IPS-18c (cell line): Measurements from ENCODE around the gene PTPRT.
"Not testable (repeated sequence)": the region's sequence is repeated elsewhere in the genome, so short reads cannot be mapped to it uniquely, and the experiment has no call there.

Experiments
- H3K4me3 ChIP-seq: 2 replicates; pipeline ENCODE4 v1.7.0; 2013; ENCODE audit warnings: low read depth, mild to moderate bottlenecking, low read length, moderate library complexity; ENCODE audit not compliant: insufficient read depth
- H3K9me3 ChIP-seq: one replicate; pipeline ENCODE4 v1.6.1; 2013; ENCODE audit warnings: mild to moderate bottlenecking, low read length, moderate library complexity; ENCODE audit not compliant: control insufficient read depth, insufficient read depth

The PTPRT gene

DNA sequence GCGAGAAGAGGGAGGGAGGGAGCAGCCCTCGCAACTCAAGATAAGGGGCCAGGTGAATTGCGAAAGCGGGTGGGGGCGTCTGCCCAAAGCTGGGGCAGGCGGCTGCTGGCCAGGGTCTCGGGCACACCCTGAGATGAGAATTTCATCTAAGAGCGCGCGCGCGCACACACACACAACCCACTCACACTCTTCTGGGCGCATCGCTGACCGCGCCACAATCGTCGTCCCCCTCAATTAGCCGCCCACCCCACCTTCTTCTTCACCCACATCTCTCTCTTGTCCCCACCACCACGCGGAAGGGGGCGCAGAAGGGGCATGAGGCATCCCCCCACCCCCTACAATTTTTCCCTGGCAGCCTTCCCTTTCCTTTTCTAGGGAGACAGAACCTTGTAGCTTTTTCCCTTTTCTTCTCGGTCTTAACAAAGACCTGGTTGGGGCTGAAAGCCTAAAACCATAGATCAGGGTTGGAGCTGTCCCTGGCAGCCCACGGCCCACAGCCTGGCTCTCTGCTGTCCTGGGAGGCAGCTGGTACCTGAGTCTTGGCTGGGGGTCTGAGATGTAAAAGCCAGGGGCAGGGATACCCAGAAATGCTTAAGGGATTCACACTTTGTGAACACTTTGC is 737 bp upstream of the PTPRT start:
- Histone ChIP-seq H3K9me3 (no peaks in the 10 kb centered on the region), H3K4me3 (peak overlapping the region; percentile 68)

DNA sequence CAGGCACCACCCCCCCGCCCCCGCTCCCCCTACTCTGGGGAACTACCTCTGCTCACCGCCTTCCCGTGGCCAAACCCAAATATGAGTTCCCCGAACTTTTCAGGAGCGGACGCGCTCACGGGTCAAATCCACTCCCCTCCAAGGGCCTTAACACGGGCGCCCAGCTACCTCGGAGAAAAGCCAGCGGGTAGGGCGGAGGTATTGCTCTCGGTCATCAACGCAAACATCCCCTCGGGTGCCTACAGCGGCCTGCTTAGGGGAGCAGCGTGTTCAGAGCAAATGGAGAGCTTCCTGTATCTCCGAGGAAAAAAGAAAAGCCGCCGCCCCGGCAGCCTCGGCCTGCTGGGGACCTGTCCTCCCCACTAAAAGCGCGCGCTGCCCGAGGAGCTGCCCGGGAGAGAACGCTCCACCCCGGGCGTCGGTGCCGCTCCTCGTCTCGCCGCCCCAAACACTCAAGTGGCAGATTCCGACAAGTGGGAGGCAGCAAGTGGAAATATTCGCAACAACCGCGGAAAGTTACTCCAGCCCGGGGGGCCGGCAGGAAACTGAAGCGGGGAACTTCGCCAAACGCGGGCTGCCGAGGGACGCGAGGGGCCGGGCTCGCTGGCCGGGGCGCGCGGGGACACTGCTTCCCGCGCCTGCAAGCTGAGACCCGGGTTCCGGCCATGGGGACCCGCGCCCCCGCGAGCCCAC is 699 bp downstream of the PTPRT start:
- no peaks in the 10 kb centered on the region for H3K9me3 ChIP-seq
- H3K4me3 ChIP-seq = peak overlapping the region; percentile 62

DNA sequence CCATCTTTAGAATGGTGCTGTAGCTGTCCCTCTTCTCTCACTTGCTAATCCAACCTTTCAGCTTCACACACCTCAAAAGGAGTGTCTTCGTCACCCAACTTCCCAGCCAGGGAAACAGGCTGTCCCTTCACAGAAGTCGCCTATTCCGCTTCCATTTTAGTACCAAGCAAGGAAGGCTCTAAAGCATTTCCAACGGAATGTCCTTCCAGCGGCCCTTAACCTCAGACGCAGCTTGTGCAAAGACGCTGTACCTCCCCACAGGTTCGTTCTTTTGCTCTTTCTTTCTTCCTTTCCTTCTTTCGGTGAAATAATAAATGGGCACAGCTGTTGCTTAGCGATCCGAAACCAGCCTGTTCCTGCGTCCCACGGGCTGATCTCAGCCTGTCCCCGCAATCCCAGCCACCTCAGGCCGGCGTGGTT is 1.5 kb downstream of the PTPRT start:
- no peaks in the 10 kb centered on the region for H3K9me3 ChIP-seq
- peak overlapping the region; percentile 62 for H3K4me3 ChIP-seq

DNA sequence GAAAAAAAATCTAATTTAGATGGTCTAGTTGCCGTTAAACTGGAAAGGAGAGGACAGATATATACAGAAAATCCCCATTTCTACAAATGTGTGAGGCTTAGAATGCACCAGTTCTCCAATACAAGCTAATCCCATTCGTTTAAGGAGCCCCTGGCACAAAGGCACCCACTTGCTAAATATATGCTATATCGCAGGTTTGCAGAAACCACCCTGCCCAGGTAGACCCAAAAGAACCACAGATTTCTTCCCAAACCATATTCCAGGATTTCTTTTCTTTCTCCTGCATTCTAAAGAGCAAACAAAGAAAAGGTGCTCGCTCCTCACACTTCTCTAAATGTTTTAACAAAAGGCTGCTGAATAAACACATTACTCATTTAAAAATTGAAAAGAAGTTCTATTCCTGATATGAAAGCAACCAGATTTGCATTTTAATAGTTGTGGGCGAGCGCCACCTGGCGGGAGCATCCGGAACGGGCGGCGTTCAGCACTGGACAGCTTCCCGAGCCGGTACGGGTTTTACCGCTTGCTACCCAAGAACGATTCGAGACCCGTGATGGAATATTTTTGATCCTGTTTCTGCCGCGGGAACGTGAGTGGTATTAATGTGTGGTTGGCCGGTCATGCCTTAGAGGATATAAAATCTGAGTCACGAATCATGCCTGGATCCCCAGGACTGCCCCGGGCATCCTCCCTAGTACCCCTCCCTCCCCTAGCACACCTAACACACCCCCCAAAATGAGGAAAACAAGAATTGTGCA is 2.1 kb downstream of the PTPRT start:
- H3K9me3 ChIP-seq = no peaks in the 10 kb centered on the region
- peak overlapping the region; percentile 62; the same call in 1 of the 2 replicates for H3K4me3 ChIP-seq

DNA sequence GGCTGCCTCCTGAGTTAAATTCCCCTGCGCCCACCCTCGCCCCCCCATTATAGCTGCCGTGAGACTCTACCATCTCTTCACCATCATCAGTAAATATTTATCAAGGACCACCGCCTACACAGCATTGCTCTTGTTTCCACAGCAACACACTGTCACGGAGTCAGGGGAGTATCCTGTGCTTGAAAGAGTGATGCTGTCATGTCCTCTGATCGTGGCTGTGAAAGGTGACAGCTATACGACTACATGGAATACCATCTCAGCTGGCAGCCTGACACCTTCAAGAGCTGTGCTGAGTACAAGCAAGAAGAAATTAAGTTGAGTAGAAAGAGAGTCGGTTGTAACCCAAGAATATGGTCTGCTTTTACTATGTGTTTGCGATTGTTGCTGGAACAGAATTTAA is 3.4 kb downstream of the PTPRT start:
- Histone ChIP-seq H3K9me3 (no peaks in the 10 kb centered on the region), H3K4me3 (no peak overlapping the region)

DNA sequence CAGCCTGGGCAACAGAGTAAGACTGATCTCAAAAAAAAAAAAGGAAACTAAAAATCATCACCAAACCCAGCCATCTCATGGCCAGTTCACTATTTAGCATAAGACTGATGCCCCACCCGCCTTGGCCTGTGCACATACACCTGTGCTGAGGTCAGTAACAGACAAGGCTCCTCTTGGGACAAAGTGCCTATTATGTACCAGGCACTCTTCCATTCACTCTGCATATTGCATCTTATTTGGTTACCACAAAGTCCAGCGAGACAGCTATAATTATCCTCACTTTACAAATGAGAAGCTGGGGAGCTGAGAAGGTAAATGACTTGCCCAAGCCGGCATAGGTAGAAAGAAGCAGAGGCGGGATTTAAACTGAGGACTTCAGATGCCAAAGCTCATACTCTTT is 3.8 kb downstream of the PTPRT start:
- H3K4me3 ChIP-seq = no peak overlapping the region
- H3K9me3 ChIP-seq = no peaks in the 10 kb centered on the region

DNA sequence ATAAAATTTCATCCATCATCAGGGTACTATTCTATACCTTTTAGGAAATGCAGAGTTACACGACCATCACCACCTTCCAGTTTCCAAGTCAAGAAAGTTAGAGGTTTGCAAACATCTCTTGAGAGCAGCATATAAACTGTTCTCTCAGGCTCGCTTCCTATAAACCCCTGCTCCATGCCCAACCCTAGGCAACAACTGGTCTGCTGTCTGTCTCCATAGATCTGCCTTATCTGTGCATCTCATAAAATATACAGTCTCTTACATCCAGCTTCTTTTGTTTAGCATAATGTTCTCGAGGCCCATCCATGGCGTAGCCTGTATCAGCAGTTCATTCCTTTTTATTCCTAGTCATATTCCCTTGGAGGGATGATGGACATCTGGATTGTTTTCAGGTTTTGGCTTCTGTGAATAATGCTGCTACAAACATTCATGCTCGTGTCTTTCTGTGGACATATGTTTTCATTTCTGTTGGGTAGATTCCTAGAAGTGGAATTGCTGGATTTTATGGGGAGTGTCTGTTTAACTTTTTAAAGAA is 6.1 kb downstream of the PTPRT start:
- Histone ChIP-seq H3K9me3 (no peaks in the 10 kb centered on the region), H3K4me3 (no peak overlapping the region)

DNA sequence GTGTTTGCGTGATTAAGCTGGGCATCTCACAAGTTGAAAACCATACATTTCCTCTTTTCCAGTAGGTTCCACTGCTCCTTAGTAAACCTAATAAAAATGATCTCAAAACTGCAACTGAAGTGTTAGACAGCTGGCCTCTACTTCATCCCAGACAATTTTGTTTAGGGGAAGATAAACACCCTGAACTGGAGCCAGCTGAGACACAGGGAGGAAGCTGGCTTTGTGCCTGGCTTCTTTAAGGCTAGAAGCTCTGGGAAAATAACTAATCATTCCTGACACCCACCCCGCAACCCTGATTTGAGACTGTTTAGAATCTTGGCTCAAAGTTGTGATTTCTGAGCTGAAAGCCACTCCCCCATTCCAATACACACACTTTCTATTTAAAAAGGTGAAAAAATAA is 11.6 kb downstream of the PTPRT start:
- Histone ChIP-seq H3K4me3 (no peak overlapping the region), H3K9me3 (peaks cover 5% of the 10 kb centered on the region)

DNA sequence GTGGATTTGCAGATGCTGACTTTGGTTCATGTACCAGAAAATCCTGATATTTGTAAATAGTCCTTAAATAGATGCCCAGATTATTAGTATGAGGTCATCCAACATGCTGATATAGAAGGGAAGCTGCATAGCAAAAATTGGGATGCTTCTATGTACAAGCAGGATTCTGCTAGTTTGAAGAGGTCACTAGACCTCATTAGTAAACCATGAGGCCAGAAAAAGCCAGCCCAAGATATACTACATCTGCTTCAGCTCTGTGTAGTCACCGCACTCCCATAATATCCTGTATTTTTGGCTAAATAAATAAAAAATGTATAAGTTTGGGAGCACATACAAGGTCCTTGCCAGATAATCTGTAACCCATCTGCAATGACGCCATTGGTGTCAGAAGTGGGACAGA is 13.0 kb downstream of the PTPRT start:
- H3K9me3 ChIP-seq = peaks cover 5% of the 10 kb centered on the region
- no peak overlapping the region for H3K4me3 ChIP-seq

DNA sequence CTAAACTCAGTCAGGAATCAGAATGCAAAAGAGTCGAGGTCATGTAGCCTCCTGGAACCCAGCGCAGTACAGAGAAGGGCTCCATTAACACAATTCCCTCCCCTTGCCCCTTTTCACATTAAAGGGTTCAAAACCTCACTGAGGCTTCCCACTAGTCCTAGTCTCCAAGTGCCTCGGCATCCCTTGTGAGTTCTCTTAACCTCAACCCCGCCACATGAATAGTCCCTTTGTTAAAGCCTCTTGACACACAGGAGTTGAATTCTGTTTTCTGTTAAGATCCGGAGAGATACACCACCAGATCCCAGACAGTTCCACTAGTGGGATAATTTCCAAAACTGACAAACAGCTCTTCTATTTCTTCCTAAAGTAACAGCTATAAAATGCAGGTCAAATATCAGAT is 17.8 kb downstream of the PTPRT start:
- no peak overlapping the region for H3K4me3 ChIP-seq
- H3K9me3 ChIP-seq = peaks cover 2% of the 10 kb centered on the region

DNA sequence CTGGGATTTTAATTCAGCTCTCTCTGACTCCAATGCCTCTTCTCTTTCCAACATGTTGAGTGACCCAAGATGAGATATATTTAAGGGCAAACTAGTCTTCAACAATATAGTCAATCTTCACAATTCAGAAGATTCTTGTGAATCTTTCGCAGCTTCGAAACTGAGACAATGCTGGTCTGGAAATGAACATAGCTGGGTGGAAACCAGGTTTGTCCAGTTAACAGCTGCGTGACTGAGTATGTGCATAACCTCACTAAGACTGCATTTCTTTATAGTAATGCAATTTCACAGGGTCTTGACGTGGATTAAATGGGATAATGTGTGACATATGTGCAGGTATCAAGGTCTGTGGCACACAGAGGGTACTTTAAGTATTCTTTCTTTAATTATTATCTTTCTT is 18.9 kb downstream of the PTPRT start:
- H3K4me3 ChIP-seq = no peak overlapping the region
- H3K9me3 ChIP-seq = no peaks in the 10 kb centered on the region

DNA sequence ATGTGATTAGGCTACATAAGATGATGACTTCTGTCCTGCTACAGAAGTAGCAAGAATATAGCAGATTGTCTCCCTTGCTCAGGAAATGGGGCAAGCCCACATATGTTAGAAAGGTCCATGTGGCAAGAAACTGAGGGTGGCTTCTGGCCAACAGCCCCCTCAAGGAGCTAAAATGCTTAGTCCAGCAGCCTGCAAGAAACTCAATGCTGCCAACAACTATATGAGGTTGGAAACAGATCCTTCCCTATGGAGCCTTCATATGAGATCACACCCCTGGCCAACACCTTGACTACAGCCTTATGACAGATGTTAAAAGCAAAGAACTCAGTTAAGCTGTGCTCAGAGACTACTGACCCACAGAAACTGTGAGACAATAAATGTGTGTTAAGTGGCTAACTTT is 22.1 kb downstream of the PTPRT start:
- H3K9me3 ChIP-seq = no peaks in the 10 kb centered on the region
- no peak overlapping the region for H3K4me3 ChIP-seq

DNA sequence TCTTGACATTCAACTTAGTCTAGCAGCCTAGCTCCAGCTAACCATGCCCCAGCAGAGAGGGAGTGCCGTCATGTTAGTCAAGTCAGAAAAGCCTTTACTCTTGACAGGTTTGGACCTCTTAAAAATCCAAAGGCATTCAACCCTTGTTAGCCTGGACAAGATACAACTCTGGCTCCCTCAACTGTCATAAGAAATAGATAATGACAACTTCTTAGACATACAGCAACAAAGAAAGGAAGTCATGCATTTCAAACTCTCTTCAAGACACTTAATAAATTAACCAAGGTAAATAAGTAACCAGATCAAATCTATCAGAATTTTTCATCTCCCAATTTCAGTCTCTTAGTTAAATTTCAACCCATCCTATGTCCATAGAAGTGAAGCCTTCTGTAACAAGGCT is 22.7 kb downstream of the PTPRT start:
- Histone ChIP-seq H3K4me3 (no peak overlapping the region), H3K9me3 (no peaks in the 10 kb centered on the region)

DNA sequence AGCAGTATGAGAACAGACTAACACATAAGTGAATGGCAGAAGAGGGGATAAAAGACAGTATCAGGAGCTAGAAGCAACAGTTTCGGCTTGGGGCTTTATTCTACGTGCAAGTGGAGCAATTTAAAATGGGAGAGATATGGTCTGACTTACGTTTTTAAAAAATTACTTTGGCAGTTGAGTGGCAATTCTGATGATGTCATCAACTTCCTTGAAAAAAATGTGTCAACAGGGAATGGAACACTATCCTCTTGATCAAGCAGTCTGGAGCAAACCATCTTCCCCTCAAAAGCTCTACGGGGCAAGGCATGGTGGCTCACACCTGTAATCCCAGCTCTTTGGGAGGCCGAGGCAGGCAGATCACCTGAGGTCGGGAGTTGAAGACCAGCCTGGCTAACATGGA is 24.1 kb downstream of the PTPRT start:
- Histone ChIP-seq H3K4me3 (no peak overlapping the region), H3K9me3 (no peaks in the 10 kb centered on the region)

DNA sequence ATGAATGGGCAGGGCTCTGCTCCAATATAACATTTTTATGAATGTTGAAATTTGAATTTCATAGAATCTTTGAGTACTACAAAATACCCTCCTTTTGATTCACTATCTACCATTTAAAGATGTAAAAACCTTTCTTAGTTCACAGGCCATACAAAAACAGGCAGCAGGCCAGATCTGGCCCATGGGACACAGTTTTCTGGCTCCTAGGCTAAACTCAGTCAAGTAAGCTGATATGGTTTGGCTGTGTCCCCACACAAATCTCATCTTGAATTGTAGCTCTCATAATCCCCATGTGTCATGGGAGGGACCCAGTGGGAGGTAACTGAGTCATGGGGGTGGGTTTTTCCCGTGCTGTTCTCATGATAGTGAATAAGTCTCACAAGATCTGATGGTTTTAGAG is 25.0 kb downstream of the PTPRT start:
- not testable (repeated sequence) for H3K4me3 ChIP-seq, H3K9me3 ChIP-seq

DNA sequence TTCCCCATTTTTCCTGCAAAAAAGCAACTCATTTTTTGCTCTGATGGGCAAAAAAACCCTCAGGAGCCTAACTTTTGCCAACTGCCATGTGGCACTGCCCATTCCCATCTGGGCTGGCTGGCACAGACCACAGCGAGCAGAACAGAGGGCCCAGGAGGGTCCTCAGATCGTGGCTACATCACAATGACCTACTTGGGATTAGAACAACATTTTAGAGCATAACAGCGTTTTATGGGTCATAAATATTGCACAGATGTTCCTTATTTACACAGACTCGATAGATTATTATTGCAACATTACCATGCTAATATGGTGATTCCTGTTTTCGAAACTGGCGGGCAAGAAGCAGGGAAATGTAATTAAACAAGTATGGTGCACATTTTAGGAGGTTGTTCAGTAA is 28.0 kb downstream of the PTPRT start:
- Histone ChIP-seq H3K4me3 (no peak overlapping the region), H3K9me3 (no peaks in the 10 kb centered on the region)

DNA sequence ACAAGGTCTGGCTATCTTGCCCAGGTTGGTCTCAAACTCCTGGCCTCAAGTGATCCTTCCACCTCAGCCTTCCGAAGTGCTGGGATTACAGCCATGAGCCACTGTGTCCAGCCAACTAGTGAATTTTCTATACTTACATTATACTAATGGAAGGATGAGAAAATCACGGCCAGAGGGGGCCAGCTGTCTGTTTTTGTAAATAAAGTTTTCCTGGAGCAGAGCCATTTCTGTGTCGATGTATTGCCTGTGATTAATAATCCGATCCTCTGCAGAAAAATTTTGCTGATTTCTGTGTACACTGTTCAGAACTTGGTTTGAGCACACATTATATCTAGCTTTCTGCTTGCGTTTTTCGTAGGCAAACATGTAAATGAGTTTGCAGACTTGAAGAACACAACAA is 28.8 kb downstream of the PTPRT start:
- Histone ChIP-seq H3K9me3 (no peaks in the 10 kb centered on the region), H3K4me3 (no peak overlapping the region)

DNA sequence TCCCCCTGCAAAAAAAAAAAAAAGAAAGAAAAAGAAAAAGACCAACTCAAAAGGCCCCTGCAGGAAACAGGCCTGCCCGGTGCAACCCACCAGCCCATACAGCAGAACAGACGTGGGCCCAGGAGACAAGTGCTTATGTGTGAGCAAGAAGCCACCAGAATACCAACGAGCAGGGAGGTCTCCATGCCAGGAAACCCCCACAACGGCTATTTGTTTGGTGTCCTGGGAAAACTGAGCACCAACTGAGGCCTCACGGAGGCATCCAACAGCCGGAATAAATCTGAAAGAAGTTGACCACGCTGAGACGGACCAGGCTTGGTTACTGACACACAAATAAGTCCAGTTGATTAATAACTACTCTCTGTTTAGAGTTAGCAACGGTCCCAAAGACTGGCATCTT is 29.7 kb downstream of the PTPRT start:
- Histone ChIP-seq H3K4me3 (no peak overlapping the region), H3K9me3 (no peaks in the 10 kb centered on the region)
